ENCODE measurements around the gene TGFBRAP1. TPM values are rescaled to one million over a fixed set of nuclear protein-coding genes. Genes with fewer than 3 reads are reported as not detected.

Gene TGFBRAP1, protein sequence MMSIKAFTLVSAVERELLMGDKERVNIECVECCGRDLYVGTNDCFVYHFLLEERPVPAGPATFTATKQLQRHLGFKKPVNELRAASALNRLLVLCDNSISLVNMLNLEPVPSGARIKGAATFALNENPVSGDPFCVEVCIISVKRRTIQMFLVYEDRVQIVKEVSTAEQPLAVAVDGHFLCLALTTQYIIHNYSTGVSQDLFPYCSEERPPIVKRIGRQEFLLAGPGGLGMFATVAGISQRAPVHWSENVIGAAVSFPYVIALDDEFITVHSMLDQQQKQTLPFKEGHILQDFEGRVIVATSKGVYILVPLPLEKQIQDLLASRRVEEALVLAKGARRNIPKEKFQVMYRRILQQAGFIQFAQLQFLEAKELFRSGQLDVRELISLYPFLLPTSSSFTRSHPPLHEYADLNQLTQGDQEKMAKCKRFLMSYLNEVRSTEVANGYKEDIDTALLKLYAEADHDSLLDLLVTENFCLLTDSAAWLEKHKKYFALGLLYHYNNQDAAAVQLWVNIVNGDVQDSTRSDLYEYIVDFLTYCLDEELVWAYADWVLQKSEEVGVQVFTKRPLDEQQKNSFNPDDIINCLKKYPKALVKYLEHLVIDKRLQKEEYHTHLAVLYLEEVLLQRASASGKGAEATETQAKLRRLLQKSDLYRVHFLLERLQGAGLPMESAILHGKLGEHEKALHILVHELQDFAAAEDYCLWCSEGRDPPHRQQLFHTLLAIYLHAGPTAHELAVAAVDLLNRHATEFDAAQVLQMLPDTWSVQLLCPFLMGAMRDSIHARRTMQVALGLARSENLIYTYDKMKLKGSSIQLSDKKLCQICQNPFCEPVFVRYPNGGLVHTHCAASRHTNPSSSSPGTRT
- 28.0 TPM for total RNA-seq

DNA sequence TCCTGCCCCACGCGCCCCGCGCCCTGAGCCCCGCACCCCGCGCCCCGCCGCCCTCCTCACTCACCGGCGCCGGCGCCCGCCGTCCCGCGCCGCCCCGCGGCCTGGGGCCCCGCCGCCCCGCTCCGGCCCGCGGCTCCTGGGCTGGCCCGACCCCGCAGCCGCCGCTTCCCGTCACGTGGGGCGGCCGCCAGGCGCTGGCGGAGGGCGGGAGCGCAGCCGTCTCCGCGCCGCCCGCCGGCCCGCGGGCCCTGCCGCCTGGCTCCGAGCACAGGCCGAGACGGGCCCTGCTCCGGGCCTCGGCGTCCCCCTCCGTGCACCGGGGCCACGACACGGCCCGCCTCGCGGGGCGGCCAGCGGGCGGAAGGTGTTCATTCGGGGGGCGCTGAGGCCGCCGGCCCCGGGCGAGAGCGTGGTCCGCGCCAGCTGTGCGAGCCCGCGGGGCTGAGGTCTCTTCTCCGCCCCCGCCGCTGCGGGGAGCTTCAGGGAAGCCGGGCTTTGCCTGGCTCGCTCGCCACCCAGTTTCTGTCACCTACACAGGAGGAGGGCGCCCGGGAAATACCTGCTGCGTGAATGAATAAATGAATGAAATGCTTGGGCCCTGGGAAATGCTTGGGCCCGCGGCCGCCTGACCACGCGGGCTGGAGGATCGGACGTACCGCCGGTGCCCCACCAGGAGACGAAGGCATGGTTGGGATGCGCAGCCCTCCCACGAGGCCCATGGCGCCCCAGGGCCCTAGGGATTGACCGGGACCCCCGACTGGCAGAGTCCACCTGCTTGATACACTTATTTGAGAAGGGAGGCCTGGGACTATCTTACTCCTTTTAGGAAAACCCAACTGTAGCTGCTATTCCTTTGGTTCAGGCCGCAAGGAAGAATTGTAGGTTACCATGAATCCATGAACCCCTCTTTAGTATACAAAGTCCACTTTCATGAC is at the start of gene TGFBRAP1:
Gene TGFBRAP1, minus strand, starts transcription at position 175 of the 935 bp plus-strand sequence. CDS start 21,434 bp downstream, outside the sequence.

GRCh38 chr2:105337122-105338019 is 7.8 kb upstream of the TGFBRAP1 start, which contains the start of gene C2orf49:
Gene C2orf49 (plus strand): TSS chr2:105337540. CDS start chr2:105337588, 48 bp downstream.

DNA sequence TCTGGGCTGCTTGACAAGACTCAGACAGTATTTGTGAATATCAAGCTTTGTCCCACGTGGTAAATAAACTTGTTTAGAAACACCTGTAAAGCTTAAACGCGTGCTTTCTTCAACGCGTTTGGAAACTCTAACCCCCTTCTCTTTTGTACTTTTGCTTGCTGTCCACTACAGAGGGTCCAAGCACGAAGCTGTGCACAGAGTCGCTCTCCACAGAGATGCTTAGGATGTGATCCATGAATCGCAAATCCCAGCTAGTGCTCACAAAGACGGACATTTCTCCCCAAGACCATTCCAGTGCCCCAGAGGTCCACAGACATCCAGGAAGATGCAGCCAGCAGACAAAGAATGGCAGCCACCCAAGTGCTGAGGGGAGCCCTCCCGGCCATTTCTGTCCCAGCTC is 88.1 kb downstream of the TGFBRAP1 start, which contains the start of gene GPR45:
Gene GPR45, plus strand, starts transcription at position 301 of the 400 bp plus-strand sequence. CDS start 116 bp downstream, outside the sequence.

Other genes with a start within 250 kb of the TGFBRAP1 start
- not detected for gene GPR45, start 88.0 kb downstream of the TGFBRAP1 start, total RNA-seq
- gene C2orf49, start 7.8 kb upstream of the TGFBRAP1 start, total RNA-seq, result 38.8 TPM
- gene FHL2, start 69.3 kb upstream of the TGFBRAP1 start, total RNA-seq, result 46.5 TPM

Measured in camera-type eye (tissue), 1 donor.